Stimulated activated naive CD8-positive, alpha-beta T cell treated with anti-CD3 and anti-CD28 coated beads, Interleukin-15, amount 100 ng/mL, for 72 hours (primary cell): Measurements from ENCODE around the gene TCEA2.
"Not testable (repeated sequence)": the region's sequence is repeated elsewhere in the genome, so short reads cannot be mapped to it uniquely, and the experiment has no call there.

Source experiments
- ATAC-seq: fragments of 150-1000 bp; cut with Tn5 transposase; 2 replicates; pipeline ENCODE4 v1.10.0; 2021; ENCODE audit warnings: mild to moderate bottlenecking, moderate library complexity
- DNase-seq, 2 donors: peaks; one replicate each; pipeline ENCODE4 v3.0.0; 2021 to 2022
- H3K27ac Mint-ChIP-seq, 2 donors: one replicate each; pipeline ENCODE4 v1.8.0; 2022; ENCODE audit warnings: mild to moderate bottlenecking in 2 of 2, mixed read lengths in 2 of 2, moderate library complexity in 2 of 2
- H3K27me3 Mint-ChIP-seq: one replicate; pipeline ENCODE4 v1.8.0; 2022; ENCODE audit warnings: mixed read lengths
- H3K4me1 Mint-ChIP-seq: one replicate; pipeline ENCODE4 v1.8.0; 2022; ENCODE audit warnings: mild to moderate bottlenecking, mixed read lengths
- H3K4me3 Mint-ChIP-seq, 2 donors: one replicate each; pipeline ENCODE4 v1.8.0; 2022; ENCODE audit warnings: mild to moderate bottlenecking in 2 of 2, mixed read lengths in 2 of 2, moderate library complexity in 1 of 2
- H3K9me3 Mint-ChIP-seq, 2 donors: one replicate each; pipeline ENCODE4 v1.8.0; 2022; ENCODE audit warnings: mixed read lengths in 2 of 2

Gene TCEA2

DNA sequence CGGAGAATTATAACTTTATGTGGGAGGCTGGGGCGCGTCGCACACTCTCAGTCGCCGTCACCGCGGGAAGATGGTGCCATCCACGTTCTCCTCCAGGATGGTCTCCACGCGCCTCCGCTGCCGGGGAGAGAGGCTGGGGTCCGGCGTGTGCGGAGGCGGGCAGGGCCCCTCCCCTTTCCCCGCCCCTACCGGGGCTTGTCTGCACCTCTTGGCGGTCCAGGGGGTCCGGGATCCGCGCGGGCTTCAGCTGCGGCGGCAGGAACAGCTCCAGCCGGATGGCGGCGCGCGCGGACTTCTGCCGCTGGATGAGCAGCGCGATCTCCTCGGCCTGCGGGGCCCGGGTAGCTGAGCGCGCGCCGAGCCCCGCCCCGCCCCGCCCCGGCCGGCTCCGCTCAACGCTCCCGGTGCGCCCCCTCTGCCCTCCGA is 20.4 kb downstream of the TCEA2 start:
- Mint-ChIP-seq H3K9me3 (peaks cover 0 to 12% of the 10 kb centered on the region in 2 donors), H3K4me3 (peak overlapping the region; percentile 84 to 86), H3K4me1 (peaks cover 52% of the 10 kb centered on the region), H3K27me3 (peaks cover 37% of the 10 kb centered on the region), H3K27ac (no peak overlapping the region)
- DNase-seq (peak; percentile 73 to 80), ATAC-seq (peak; percentile 61)

DNA sequence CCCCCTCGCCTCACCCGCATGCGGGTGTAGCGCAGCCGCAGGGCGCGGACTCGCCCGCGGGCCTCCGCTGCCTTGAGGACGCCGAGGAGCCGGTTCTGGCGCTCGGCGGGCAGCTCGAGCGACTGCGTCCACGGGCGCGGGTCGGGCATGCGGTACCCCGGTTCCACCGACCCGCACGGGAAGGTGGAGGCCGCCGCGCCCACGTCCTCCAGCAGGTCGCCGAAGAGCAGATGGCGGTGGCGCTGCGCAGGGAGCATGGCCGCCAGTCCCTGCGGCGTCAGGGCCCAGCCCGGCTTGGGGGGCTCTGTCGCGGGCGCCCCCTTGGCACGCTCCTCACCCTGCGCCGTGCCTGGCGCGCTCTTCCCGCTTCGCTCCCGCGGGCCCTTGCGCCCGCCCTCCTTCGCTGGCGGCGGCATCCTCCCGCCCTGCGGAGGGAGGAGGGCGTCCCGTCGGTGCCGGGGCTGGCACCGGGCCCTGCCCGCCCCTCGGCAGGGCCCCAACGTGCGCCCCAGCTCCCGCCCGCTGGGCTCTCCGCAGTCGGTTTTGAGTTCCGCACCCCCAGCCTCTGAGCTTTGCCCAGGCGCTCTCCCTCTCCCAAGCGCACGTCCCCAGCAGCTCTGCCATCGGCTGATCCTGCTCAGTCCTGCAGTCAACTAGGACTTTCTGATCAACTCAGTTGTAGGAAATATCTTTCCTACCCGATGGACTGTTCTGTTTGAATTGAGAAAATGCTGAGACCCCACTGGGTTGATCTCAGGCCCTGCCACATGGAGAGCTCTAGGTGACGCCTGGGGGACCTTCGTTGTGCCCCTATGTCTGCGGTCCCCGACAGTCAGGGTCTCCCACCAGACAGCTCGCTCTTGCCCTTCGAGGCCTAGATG is 21.0 kb downstream of the TCEA2 start, which contains the start of gene LKAAEAR1:
TSS of gene LKAAEAR1 (minus strand) at position 595 of the 881 bp plus-strand sequence. CDS start at position 416, 179 bp downstream.
- no peak for DNase-seq
- H3K4me1 Mint-ChIP-seq: peaks cover 45% of the 10 kb centered on the region
- H3K9me3 Mint-ChIP-seq: peaks cover 0 to 12% of the 10 kb centered on the region in 2 donors
- no peak for ATAC-seq
- peaks cover 37% of the 10 kb centered on the region for H3K27me3 Mint-ChIP-seq
- peak within 1 kb of the TSS; percentile 87 to 96 for H3K4me3 Mint-ChIP-seq
- H3K27ac Mint-ChIP-seq: peak within 1 kb of the TSS; percentile 77 to 90

DNA sequence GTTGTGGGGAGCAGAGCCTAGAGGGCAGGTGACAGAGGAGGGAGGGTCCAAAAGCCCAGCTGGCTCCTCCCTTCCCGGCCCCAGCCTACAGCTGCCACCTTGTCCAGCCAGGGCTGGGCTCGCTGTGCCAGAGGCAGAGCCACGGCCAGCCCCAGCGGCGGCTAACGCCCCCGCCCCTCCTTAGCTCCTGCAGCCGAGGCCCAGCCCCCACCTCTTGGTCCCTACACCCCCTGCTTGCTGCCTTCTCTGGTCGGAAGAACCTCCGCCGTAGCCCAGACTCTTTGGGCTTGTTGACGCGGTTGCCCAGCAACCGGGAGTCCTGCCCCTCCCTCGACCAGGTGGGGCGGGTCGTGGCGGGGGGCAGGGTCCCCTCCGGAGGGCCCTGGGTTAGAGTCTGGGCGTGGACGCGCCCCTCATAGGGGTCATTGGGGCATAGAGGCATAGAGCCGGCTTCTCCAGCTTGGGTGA is 21.7 kb downstream of the TCEA2 start:
- DNase-seq (no peak), ATAC-seq (no peak)
- H3K4me3 Mint-ChIP-seq: peak overlapping the region; percentile 87 to 96
- H3K4me1 Mint-ChIP-seq: peaks cover 43% of the 10 kb centered on the region
- peak overlapping the region in 1 of 2 donors; percentile 77 for H3K27ac Mint-ChIP-seq
- H3K27me3 Mint-ChIP-seq: peaks cover 37% of the 10 kb centered on the region
- peaks cover 0 to 12% of the 10 kb centered on the region in 2 donors for H3K9me3 Mint-ChIP-seq

DNA sequence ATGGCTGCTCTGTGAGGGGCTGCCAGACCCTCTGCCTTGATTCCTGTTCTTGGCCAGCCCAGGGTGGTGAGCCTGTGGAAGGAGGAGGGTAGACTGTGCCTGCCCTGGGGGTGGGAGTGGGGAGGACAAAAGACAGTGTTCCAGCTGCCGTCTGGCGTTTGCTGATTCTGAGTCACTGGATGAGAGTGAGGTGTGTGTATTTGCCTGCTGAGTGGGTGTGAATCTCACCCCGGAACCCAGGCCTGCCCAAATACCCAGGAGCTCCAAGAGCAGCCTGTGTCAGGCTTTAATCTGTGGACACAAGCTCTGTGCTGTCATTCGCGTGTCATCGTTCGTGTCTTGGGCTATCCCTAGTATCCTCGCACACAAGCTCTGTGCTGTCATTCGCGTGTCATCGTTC is 23.8 kb downstream of the TCEA2 start:
- peaks cover 25% of the 10 kb centered on the region for H3K27me3 Mint-ChIP-seq
- H3K9me3 Mint-ChIP-seq: peaks cover 0 to 12% of the 10 kb centered on the region in 2 donors
- no peak for ATAC-seq
- no peak overlapping the region for H3K4me3 Mint-ChIP-seq
- peaks cover 26% of the 10 kb centered on the region for H3K4me1 Mint-ChIP-seq
- DNase-seq: no peak
- H3K27ac Mint-ChIP-seq: no peak overlapping the region

DNA sequence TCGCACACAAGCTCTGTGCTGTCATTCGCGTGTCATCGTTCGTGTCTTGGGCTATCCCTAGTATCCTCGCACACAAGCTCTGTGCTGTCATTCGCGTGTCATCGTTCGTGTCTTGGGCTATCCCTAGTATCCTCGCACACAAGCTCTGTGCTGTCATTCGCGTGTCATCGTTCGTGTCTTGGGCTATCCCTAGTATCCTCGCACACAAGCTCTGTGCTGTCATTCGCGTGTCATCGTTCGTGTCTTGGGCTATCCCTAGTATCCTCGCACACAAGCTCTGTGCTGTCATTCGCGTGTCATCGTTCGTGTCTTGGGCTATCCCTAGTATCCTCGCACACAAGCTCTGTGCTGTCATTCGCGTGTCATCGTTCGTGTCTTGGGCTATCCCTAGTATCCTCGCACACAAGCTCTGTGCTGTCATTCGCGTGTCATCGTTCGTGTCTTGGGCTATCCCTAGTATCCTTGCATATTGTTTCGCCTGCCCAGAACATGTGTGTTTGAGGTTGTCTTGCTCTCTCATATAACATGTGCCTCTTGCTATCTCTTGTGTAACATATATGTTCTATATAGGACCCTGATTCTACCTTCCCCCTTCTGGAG is 24.3 kb downstream of the TCEA2 start:
- Mint-ChIP-seq H3K9me3 (peaks cover 0 to 12% of the 10 kb centered on the region in 2 donors), H3K4me1 (peaks cover 22% of the 10 kb centered on the region), H3K27me3 (peaks cover 21% of the 10 kb centered on the region)
- not testable (repeated sequence) for H3K4me3 Mint-ChIP-seq, DNase-seq, H3K27ac Mint-ChIP-seq, ATAC-seq

DNA sequence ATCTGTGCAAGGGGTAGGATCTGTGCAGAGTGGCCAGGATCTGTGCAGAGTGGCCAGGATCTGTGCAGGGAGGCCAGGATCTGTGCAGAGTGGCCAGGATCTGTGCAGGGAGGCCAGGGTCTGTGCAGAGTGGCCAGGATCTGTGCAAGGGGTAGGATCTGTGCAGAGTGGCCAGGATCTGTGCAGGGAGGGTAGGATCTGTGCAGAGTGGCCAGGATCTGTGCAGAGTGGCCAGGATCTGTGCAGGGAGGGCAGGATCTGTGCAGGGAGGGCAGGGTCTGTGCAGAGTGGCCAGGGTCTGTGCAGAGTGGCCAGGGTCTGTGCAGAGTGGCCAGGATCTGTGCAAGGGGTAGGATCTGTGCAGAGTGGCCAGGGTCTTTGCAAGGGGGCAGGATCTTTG is 25.6 kb downstream of the TCEA2 start:
- H3K4me3 Mint-ChIP-seq: not testable (repeated sequence)

DNA sequence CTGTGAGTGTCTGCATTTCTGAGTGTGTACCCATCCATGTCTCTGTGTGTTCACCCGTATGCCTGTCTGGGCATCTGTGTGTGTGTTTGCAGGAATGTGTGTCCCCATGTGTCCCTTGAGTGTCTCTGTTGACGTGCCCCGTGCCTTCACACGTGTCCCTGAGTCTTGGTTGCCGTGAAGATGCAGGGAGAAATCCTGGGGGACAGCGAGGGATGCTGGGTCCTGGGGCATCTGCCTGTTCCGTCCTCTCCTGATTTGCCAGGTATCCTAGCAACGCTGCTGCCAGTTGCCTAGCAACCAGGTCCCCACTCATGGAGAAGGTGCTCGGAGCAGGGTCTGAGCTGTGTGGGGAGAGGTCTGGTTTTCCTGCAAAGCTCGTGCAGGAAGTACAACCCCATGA is 27.2 kb downstream of the TCEA2 start:
- Mint-ChIP-seq H3K4me3 (no peak overlapping the region), H3K4me1 (peaks cover 5% of the 10 kb centered on the region), H3K27me3 (peaks cover 8% of the 10 kb centered on the region), H3K9me3 (peaks cover 0 to 12% of the 10 kb centered on the region in 2 donors), H3K27ac (no peak overlapping the region)
- no peak for DNase-seq
- ATAC-seq: no peak

More for the DNA sequence above, 25.6 kb downstream of the TCEA2 start:
- DNase-seq, H3K27ac Mint-ChIP-seq, ATAC-seq: not testable (repeated sequence)
- Mint-ChIP-seq H3K27me3 (peaks cover 21% of the 10 kb centered on the region), H3K4me1 (peaks cover 14% of the 10 kb centered on the region), H3K9me3 (peaks cover 0 to 12% of the 10 kb centered on the region in 2 donors)

DNA sequence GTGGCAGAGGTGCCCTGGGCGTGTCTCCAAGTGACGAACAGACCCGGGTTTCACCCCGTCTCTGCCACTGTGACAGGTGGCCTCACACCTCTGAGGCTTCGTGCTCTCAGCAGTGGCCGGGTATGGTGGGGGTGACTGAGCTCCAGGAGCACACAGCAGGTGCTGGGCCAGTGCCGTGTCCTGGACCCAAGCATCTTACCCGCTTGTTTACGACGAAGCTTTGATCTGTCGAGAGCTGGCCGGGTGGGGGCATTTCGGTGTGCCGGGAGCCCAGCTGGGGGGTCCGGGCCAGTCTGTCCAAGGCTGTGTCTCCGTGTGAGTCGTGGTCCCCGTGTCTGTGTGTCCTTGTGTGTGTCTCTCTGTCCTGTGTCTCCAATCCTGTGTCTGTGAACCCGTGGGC is 28.3 kb downstream of the TCEA2 start:
- Mint-ChIP-seq H3K27me3 (no peaks in the 10 kb centered on the region), H3K4me3 (no peak overlapping the region), H3K27ac (no peak overlapping the region), H3K9me3 (peaks cover 0 to 12% of the 10 kb centered on the region in 2 donors), H3K4me1 (peaks cover 5% of the 10 kb centered on the region)
- no peak for DNase-seq
- peak; percentile 11 for ATAC-seq

DNA sequence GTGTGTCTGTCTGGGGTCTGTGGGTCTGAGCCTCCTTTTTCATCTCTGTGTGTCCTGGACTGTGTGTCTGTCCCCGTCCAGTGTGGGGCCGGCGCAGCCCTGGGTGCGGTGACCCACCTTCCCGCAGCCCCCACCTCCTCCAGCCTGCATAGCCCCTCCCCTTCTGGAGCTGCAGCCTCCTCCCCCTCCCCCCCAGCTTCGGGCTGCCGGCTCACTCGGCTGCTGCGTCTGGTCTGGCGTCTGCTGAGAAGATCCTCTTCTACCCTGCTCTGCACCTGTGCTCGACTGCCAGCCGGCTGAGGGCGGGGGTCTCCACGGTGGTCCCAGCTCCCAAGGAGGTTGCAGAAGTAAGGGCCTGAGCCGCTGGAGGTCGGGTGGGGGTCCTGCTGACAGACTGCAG is 28.8 kb downstream of the TCEA2 start:
- ATAC-seq (peak; percentile 21), DNase-seq (no peak)
- Mint-ChIP-seq H3K9me3 (peaks cover 2 to 8% of the 10 kb centered on the region in 2 donors), H3K27me3 (no peaks in the 10 kb centered on the region), H3K4me3 (no peak overlapping the region), H3K27ac (no peak overlapping the region), H3K4me1 (peaks cover 5% of the 10 kb centered on the region)

DNA sequence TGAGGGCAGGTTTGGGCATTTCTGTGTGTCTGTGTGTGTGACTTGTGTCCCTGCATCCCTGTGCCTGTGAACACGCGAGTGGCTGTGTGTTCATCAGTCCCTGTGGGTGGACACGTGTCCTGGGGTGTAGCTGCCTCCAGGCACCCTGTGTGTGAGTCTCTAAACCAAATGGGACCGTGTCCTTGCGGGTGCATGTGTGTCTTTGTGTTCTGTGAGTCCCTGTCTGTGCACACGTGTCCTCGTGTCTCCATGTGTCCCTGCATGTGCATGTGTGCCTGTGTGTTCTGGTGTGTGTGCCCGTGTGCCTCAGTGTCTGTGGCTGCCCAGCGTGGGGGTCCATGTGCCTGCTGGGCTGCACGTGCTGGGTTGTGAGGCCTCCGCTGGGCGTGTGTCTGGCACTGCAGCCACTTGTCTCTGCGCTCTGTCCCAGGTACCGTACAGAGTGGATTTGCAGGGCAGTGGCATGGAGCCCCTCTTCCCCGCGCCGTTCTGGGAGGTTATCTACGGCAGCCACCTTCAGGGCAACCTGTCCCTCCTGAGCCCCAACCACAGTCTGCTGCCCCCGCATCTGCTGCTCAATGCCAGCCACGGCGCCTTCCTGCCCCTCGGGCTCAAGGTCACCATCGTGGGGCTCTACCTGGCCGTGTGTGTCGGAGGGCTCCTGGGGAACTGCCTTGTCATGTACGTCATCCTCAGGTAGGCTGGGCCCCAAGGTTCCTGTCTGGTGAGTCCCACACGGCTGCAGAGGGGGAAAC is 29.4 kb downstream of the TCEA2 start:
- ATAC-seq (peak; percentile 19), DNase-seq (no peak)
- Mint-ChIP-seq H3K27ac (no peak overlapping the region), H3K27me3 (no peaks in the 10 kb centered on the region), H3K9me3 (peaks cover 5% of the 10 kb centered on the region in 2 donors), H3K4me3 (no peak overlapping the region), H3K4me1 (peaks cover 5% of the 10 kb centered on the region)

DNA sequence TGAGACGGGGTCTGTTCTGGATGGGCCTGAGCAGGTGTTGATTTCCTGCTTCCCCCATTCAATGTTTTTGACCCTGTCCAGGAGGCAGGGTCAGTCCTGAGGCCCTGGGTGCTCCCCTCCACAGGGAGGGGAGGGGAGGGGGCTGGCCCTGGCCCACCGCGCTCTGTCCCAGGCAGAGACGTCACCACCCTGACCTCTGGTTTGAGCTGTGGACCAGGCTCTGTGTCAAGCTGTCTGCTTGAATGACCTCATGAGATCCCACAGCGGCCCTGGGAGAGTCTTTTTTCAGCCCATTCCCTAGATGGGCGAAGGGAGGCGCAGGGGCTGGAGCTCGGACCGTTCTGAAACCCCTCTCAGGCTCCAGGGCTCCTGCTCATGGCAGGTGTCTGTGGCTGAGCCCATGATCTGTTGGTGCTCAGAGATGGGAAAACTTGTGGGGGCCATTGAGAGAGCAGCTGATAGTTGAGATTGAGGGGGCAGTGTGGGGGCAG is 30.1 kb downstream of the TCEA2 start:
- H3K4me1 Mint-ChIP-seq: peaks cover 5% of the 10 kb centered on the region
- H3K9me3 Mint-ChIP-seq: peaks cover 0 to 5% of the 10 kb centered on the region in 2 donors
- no peak for DNase-seq
- H3K4me3 Mint-ChIP-seq: no peak overlapping the region
- ATAC-seq: peak; percentile 26
- H3K27me3 Mint-ChIP-seq: no peaks in the 10 kb centered on the region
- H3K27ac Mint-ChIP-seq: no peak overlapping the region

DNA sequence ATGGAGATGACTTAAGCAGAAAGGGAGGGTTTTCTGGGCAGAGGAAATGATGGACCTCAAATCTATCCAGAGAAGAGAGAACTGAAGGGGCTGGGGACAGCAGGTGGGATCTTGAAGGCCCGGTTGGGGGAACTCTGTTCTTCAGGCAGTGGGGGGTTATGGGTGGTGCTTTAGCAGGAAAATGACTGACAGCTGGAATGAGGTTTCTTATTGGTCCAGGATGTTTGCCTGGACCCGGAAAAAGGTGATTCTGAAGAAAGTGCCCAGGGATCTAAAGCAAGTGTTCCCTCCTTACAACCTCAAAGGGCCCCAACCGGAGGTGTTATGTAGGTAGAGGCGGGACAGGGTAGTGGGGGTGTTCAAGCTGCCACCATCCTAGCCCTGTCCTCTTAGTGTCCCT is 32.5 kb downstream of the TCEA2 start:
- H3K4me1 Mint-ChIP-seq: peaks cover 16% of the 10 kb centered on the region
- no peaks in the 10 kb centered on the region for H3K27me3 Mint-ChIP-seq
- DNase-seq (no peak), ATAC-seq (no peak)
- H3K4me3 Mint-ChIP-seq: no peak overlapping the region
- H3K27ac Mint-ChIP-seq: no peak overlapping the region
- H3K9me3 Mint-ChIP-seq: peaks cover 0 to 5% of the 10 kb centered on the region in 2 donors

DNA sequence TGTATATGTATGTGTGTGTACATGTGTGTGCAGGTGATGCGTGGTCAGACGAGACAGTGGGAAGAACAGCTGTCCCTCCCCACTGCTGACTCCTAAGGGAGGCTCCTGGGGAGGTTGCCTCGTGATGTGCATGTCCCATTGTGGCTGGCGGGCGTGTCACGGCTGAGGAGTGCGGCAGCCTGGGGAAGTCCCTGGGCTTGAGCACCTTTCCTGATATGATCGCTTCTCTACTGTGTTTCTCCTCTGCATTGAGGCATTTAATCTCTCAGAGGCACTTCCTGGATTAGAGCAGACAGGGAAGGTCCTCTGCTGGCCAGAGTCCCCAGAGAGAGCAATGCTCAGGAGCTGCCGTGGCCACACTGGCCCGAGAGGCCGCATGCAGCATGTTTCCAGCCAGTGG is 32.9 kb downstream of the TCEA2 start:
- peaks cover 0 to 5% of the 10 kb centered on the region in 2 donors for H3K9me3 Mint-ChIP-seq
- peaks cover 1% of the 10 kb centered on the region for H3K27me3 Mint-ChIP-seq
- peaks cover 21% of the 10 kb centered on the region for H3K4me1 Mint-ChIP-seq
- ATAC-seq (no peak), DNase-seq (no peak)
- no peak overlapping the region for H3K27ac Mint-ChIP-seq
- H3K4me3 Mint-ChIP-seq: no peak overlapping the region

DNA sequence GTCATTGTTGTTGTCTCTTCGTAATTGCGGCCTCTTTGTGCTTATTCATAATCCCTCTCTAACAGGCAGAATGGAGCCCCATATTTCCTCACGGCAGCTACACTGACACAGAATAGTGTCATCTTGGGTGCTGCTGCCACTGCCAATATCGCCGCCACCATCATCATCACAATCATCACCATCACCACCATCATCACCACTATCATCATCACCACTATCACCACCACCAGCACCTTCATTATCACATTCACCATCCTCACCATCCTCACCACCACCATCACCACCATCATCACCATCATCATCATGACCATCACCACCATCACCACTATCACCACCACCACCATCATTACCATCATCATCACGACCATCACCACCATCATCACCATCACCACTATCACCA is 33.5 kb downstream of the TCEA2 start:
- no peak for ATAC-seq
- no peak overlapping the region for H3K4me3 Mint-ChIP-seq
- H3K4me1 Mint-ChIP-seq: peaks cover 27% of the 10 kb centered on the region
- H3K9me3 Mint-ChIP-seq: peaks cover 0 to 5% of the 10 kb centered on the region in 2 donors
- H3K27me3 Mint-ChIP-seq: peaks cover 7% of the 10 kb centered on the region
- no peak for DNase-seq
- no peak overlapping the region for H3K27ac Mint-ChIP-seq

DNA sequence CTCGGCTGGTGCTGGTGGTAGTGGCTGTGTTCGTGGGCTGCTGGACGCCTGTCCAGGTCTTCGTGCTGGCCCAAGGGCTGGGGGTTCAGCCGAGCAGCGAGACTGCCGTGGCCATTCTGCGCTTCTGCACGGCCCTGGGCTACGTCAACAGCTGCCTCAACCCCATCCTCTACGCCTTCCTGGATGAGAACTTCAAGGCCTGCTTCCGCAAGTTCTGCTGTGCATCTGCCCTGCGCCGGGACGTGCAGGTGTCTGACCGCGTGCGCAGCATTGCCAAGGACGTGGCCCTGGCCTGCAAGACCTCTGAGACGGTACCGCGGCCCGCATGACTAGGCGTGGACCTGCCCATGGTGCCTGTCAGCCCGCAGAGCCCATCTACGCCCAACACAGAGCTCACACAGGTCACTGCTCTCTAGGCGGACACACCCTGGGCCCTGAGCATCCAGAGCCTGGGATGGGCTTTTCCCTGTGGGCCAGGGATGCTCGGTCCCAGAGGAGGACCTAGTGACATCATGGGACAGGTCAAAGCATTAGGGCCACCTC is 35.5 kb downstream of the TCEA2 start:
- Mint-ChIP-seq H3K27ac (no peak overlapping the region), H3K27me3 (peaks cover 25% of the 10 kb centered on the region), H3K4me3 (no peak overlapping the region), H3K4me1 (peaks cover 37% of the 10 kb centered on the region), H3K9me3 (peaks cover 0 to 5% of the 10 kb centered on the region in 2 donors)
- ATAC-seq (no peak), DNase-seq (no peak)
